HG03457 (cell line): Measurements from ENCODE around the gene RBM38.

Experiments used
- ATAC-seq: cut with Tn5 transposase; IDR thresholded peaks from one replicate; pipeline ENCODE4 v1.9.1; 2021; ENCODE audit warnings: moderate number of reproducible peaks; ENCODE audit not compliant: unreplicated experiment

The RBM38 gene

DNA sequence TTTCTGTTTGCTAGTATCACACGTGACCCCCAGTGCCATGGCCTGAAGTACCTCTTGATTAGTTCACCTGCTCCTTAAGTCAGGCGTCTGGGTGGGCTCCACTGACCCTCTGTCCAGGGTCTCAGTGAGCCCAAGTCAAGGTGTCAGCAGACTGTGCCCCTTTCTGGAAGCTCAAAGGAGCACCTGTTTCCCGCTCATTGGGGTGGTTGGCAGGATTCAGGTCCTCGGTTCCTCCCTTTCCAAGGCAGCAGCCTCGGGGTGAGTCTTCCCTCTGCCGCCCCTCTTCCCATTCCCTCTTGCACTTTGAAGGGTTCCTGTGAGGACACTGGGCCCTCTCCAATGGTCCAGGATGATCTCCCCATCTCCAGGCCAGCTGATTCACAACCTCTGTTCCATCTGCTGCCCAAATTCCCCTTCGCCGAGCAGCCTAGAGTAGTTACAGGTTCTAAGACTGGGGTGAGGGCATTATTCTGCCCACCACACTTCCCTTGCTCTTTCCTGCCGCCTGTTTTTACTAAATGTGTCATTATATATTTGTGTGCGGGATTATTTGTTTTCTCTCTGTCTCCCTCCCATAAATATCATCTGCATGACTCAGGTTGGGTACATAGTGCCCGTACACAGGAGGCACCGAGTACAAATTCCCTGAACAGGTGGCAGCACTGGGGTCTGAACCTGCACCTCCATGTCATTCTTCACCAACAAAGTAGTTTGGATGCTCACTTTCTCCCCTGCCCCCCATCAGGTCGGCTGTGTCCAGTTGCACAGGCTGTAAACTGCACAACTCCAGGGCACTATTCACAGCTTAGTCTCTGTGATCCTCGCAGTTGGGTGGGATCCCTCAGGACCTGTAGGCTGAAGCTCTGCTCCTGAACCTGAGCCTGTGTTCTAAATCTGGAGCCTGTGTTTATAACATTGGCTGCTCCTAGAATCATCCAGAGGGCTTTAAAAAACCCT lies 58.5 kb downstream of the RBM38 start:
- ATAC-seq, result no peak

DNA sequence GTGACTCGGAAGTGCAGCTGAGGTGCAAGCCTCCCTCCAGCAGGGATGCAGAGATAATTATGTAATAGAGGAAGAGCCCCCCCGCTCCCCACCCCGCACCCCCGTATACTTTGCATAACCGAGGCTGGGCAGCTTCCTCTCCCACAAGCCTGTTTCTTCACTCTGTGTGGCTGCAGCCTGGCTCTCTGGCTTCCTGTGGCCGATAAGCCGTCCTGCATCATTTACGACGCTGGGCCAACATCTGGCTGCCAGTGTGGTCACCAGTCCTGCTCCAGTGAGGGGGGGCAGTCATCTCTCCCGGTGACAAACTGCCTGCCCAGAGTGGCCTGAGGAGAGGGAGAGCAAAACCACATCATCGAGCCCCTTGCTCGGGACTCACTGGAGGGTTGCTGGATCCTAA lies 59.2 kb downstream of the RBM38 start:
- ATAC-seq, result peak; percentile 69

DNA sequence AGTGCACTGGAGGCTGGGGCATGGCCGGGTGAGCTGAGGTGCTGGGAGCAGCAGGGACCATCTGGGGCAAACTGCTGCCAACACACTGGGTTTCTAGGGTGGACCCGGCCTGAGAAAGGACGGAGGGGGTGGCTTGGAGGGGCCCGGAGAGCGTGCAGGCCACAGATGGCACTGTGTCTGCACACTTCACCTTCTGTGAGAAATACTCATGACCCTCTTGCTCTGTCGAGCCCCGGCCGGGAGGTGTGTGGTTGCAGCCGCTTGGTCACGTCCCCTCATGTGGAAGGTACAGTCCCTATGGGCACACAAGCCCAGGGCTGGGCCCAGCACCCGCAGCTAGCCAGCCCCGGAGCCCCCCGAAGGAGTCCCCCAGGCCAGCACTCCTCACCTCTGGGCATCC lies 59.7 kb downstream of the RBM38 start:
- no peak for ATAC-seq

DNA sequence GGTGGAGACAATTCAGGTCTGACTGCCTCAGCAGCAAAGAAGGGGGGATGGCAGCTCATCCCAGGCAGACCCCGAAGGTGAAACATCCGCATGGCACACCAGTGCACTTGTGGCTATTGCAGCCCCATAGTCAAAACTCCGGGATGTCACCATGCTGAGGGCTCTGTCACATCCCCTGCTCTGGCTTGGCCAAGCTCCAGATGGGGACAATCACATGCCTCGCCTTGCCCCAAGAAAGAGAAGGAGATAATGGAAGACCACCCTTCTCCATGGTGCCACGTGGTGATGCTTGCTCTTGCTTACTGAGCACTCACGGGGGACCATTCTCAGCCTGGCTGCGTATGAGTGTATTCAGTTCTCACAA lies 60.2 kb downstream of the RBM38 start:
- ATAC-seq, result no peak

DNA sequence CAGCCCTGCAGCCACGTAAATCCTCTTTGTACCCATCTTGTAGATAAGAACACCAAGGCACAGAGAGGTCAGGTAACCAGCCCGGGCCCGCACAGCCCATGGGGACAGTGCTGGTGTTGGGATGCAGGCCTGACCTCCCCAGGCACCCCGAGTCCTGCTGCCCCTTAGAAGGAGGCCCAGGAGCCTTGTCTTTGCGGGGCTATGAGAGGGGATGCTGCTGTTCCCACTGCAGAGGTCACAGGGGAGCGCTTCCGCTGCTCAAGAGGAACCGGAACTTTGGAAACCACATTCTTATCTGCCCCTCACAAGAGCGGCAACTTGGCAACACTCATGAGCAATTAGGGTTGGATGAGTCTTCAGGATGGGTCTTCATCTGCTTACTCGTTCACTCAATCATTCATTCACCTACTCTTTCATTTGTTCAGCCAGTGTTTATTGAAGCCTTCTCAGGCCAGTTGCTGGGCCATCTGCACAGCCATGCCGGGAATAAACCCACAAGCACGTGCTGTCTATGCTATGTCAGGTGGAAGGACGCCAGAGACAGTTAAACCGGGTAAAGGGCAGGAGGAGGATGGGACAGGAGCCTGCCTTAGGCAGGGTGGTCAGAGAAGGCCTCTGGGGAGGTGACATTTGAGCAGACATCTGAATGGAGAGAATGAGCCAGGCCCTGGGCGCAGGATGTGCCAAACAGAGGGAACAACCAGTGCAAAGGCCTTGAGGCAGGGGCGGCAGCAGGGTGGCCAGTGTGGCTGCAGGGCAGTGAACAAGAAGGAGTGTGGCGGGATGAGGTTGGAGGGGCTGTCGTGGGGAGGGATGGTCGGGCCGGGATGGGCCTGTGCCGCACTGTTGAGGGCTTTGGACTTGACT lies 60.8 kb downstream of the RBM38 start:
- ATAC-seq, result no peak

DNA sequence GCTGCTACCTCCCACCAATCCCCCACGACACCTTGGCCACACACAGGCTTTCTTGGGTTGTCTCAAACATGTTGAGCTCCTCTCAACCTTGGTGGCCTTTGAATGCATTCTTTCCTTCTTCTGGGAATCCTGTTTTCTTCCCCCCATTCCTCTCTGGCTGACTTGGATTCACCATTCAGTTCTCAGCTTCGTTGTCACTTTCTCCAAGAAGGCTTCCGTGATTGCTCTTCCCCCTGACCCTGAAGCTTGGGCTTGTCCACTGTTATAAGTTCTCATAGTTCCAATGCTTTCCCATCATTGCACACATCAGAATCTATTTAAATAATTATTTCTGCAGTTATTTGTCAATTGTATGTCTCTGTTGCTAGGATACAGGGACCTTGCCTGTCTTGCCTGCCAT lies 64.2 kb downstream of the RBM38 start:
- no peak for ATAC-seq

DNA sequence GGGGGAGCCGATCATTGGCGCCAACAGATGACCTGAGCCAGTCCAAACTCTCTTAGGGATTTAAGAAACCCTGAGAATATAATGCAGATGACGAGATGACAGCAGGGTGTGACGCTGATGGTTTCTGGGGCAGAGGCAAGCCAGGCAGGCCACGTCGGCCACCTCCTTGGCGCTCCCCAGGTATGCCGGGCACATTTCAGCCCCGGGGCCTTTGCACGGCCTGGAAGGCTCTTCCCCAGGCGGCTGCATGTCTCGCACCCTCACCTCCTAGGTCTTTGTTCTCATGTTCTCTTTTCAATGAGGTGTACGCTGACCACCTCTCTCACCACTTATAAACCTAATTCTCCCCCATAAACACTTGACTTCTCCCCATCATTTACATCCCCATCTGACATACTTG lies 64.9 kb downstream of the RBM38 start:
- ATAC-seq, result no peak

DNA sequence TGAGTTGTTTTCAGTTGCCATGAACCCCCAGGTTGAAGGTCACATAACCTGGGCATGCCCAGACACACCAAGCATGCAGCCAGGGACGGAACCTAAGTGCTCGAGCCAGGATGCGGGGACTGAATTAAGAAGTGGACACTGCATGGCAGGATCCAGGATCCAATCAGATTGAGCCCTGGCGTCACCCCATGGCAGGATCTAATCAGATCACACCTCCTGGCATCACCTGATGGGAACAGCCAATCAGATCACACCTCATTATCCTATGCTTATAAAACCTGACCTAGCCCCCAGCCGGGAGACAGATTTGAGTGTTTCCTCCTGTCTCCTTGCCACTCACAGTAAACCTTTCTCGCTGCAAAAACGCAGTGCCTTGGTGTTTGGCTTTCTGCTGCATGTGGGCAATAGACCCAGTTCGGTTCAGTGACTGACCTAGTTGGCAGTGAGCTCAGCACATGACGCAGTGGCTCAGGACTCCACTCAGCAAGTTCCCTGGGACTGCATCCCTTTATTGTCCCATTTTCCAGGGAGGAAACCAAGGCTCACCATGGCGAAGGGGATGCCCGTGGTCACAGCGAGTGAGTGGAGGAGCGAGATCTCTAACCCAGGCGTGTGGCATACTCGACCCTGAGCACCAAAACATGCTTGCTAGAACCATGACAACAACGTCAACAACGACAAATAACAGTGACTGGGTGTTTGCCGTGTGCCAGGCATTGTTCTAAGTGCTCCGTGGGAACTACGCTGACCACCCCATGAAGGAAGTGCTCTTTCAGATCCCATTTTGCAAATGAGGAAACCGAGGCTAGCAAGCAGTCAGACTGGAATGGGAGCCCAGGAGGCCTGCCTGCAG lies 66.3 kb downstream of the RBM38 start:
- ATAC-seq, result no peak

DNA sequence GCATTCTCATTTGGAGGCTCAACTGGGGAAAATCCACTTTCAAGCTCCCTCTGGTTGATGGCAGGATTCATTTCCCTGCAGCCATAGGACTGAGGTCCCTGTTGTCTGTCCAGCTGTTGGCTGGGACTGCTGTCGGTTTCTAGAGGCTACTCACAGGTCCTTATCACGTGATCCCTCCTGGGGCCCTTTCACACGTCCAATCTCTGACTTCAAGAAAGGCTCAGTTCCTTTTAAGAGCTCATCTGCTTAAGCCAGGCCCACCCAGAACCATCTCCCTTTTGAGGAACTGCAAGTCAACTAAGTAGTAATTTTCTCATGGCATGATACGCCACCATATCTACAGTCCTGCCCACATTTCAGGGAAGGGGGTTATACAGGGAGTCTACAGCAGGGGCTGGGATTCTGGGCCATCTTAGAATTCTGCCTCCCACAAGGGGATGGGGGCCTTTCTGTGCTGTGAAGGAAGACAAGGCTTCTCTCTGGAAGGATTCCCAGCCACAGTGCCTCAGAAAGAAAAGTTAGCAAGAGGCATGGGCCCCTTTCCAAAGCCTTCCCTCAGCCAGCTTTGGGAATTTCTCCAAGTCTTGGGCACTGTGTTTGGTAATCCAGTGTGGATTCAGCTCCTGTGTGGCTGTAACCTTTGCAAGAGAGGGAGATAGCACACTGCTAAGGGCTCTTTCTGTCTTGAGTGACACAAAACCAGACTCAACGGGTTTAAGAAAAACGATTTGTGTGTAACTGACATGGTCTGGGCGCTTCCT lies 67.4 kb downstream of the RBM38 start:
- no peak for ATAC-seq
